GM12865 (cell line): ENCODE results near the gene BRSK2.

Experiments used
- DNase-seq: peaks from one replicate; pipeline ENCODE4 v3.0.0; 2010; ENCODE audit warnings: low read depth
- H3K4me3 ChIP-seq: 2 replicates; pipeline ENCODE4 v1.5.1; 2011; ENCODE audit warnings: mild to moderate bottlenecking, low read depth, low read length, control low read depth
- TF ChIP-seq, protein P1 (sequence below): IDR thresholded peaks from 2 replicates; pipeline ENCODE4 v1.5.1; 2011; ENCODE audit warnings: low read length, control low read depth, low read depth, inconsistent platforms; ENCODE audit not compliant: insufficient read depth; ENCODE audit errors: missing control alignments

The BRSK2 gene

DNA sequence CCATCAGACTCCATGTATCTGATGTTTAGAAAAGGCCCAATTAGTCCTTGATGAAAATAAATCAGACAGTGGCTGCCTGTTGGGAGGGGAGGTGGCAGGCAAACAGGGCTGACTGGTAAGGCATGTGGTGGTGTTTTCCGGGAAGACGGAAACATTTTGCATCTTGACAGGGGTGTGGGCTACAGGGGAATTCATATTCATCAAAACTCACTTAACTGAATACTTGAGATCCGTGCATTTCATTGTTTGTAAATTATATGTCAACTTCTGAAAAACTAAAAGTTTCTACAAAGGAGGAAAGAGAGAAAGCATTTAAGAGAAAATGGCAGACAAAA is 107.0 kb downstream of the BRSK2 start:
- DNase-seq, result no peak
- H3K4me3 ChIP-seq, result no peak overlapping the region
- TF ChIP-seq, protein P1, sequence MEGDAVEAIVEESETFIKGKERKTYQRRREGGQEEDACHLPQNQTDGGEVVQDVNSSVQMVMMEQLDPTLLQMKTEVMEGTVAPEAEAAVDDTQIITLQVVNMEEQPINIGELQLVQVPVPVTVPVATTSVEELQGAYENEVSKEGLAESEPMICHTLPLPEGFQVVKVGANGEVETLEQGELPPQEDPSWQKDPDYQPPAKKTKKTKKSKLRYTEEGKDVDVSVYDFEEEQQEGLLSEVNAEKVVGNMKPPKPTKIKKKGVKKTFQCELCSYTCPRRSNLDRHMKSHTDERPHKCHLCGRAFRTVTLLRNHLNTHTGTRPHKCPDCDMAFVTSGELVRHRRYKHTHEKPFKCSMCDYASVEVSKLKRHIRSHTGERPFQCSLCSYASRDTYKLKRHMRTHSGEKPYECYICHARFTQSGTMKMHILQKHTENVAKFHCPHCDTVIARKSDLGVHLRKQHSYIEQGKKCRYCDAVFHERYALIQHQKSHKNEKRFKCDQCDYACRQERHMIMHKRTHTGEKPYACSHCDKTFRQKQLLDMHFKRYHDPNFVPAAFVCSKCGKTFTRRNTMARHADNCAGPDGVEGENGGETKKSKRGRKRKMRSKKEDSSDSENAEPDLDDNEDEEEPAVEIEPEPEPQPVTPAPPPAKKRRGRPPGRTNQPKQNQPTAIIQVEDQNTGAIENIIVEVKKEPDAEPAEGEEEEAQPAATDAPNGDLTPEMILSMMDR, result no peak

DNA sequence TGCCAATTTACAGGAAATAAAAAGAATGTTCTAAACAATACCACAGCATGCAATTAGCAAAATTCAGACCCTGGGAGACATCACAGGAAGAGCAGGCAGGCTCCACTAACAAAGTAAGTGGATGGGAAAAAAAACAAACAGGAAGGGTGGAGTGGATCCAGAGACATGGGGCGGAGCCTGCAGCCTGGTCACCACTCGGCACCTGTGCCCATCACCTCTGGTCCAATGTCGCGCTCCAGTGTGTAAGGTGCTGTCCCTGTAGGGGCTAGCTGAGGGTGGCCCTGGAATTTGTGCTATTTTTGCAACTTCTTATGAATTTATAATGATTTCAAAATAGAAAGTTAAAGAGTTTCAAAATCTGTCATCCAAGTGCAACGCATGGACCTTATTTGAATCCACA is 107.9 kb downstream of the BRSK2 start:
- H3K4me3 ChIP-seq, result no peak overlapping the region
- TF ChIP-seq, protein P1, result no peak
- DNase-seq, result no peak

DNA sequence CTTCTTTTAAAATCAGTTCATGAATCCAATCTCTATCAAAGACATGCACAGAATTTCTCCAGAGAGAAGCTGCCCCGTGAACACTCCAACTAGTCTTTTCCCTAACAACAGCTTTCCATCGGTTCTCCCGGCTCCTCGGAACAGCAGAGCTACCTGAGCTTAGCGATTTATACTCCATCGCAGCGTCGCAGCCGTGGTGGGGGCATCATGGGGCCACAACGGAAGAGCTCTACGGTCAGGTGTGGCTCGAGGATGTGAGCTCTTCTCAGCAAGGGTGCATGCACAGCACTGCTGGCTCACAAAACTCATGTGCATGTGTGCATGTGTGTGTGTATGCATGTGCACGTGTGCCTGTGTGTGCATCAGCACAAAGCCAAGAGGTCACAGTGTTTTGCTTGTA is 108.5 kb downstream of the BRSK2 start:
- TF ChIP-seq, protein P1, result no peak
- H3K4me3 ChIP-seq, result no peak overlapping the region
- DNase-seq, result no peak

DNA sequence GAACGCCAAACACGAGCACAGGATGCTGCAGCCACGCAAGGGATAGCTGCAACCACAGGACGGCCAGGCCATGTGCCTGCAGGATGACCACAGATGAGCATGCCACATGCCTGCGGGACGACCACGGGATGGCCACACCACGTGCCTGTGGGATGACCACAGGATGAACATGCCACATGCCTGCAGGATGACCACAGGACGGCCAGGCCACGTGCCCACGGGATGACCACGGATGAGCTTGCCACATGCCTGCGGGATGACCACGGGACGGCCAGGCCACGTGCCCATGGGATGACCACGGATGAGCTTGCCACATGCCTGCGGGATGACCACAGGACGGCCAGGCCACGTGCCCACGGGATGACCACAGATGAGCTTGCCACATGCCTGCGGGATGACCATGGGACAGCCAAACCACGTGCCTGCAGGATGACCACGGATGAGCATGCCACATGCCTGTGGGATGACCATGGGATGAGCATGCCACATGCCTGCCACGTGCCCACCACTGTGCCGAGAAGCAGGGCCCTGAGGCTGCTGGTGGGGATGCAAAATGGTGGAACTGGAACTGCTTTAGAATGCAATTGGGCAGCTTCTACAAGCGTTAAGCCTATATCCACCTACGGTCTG is 109.6 kb downstream of the BRSK2 start:
- TF ChIP-seq, protein P1, result no peak
- H3K4me3 ChIP-seq, result no peak overlapping the region
- no peak for DNase-seq

DNA sequence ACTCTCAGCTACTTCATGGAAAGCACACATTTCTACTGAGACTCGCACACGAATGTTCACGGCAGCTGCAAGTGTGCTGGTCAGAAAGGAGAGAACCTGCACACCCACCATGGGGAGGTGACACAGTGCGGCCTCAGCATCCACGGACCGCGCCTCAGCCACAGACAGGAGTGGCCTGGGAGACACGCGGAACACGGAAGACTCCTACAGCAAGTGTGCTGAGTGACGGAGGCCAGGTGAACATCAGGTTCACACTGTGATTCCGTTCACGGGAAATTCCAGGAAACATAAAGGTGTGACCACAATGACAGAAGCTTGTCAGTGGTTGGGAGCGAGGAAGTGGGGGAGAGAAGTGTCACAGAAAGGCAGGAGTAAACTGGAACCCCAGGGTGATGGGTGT is 110.2 kb downstream of the BRSK2 start:
- H3K4me3 ChIP-seq, result no peak overlapping the region
- DNase-seq, result no peak
- TF ChIP-seq, protein P1, result no peak

DNA sequence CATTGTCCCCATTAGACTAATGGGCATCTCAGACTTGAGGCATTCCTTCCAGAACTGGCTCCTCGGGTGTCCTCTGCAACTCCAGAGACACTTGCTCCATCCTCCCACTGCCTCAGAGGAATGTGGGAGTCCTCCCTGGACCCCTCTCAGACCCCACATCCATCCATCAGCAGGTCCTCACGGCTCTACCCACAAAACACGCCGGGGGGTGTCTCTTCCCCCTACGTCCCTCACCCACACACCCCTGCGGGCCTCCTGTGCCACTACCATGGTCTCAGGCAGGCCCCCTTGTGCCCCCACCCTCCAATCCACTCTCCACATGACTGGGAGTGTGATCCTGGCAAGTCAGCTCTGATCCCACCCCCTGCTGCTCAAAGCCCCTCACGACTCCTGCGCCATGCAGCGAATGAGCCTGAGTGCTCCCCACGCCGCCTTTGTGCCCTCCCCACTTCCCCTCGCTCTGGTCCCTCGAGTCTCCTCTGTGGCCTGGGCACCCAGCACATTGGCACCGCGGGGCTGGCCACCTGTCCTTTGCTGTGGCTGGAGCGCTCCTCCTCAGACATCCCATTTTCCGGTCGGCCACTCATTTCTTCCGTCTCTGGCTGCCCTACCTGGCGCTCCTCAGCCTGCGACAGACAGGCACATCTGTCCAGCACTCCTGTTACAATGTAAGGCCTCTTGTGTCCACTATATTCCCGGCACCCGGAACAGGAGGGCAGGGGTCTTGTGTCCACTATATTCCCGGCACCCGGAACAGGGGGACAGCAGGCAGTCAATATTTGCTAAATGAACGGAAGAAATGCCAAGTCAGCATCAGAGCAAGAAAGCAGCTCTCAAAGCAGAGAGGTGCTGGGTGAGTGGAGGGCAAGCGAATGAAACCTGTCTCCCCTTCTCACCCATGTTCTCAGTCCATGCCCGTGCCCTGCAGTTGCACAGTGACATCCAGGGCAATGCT is 111.0 kb downstream of the BRSK2 start:
- TF ChIP-seq, protein P1, result no peak
- no peak for DNase-seq
- H3K4me3 ChIP-seq, result no peak overlapping the region
